Astrocyte of the cerebellum (primary cell): ENCODE results near the gene C2CD4A.

Experiments
- DNase-seq: peaks from one replicate; pipeline ENCODE4 v3.0.0-alpha.2; 2011; ENCODE audit warnings: low read depth
- H3K4me3 ChIP-seq: 2 replicates; pipeline ENCODE4 v1.5.1; 2011; ENCODE audit warnings: mild to moderate bottlenecking, low read depth, low read length, moderate library complexity
- CTCF ChIP-seq: IDR thresholded peaks from 2 replicates; pipeline ENCODE4 v1.5.1; 2012; ENCODE audit warnings: low read length, low read depth, moderate library complexity, mild to moderate bottlenecking; ENCODE audit errors: missing control alignments
- in situ Hi-C: cut with HindIII; loops from 2 replicates; pipeline ENCODE4 v1.10.0; 2017; ENCODE audit warnings: low sequenced_read_pairs

The C2CD4A gene

DNA sequence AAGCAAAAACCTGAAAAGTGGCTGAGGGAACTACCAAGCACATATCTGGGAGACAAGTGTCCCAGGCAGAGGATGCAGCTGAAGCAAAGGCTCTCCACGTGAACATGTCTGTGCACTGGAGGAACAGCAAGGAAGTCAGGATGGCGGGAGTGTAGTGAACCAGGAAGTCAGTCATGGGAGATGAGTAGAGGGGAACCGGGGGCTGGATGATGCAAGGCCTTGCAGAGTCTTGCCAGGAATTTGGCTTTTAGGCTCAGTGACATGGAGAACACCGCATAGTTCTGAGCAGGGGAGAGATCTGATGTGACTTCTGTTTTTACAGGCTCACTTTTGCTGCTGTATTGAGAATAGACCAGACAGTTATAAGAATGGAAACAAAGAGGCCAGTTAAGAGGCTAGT lies 19.0 kb downstream of the C2CD4A start:
- no peak for TF ChIP-seq CTCF
- in situ Hi-C loops, result no loop called here
- no peak overlapping the region for H3K4me3 ChIP-seq
- DNase-seq, result no peak

DNA sequence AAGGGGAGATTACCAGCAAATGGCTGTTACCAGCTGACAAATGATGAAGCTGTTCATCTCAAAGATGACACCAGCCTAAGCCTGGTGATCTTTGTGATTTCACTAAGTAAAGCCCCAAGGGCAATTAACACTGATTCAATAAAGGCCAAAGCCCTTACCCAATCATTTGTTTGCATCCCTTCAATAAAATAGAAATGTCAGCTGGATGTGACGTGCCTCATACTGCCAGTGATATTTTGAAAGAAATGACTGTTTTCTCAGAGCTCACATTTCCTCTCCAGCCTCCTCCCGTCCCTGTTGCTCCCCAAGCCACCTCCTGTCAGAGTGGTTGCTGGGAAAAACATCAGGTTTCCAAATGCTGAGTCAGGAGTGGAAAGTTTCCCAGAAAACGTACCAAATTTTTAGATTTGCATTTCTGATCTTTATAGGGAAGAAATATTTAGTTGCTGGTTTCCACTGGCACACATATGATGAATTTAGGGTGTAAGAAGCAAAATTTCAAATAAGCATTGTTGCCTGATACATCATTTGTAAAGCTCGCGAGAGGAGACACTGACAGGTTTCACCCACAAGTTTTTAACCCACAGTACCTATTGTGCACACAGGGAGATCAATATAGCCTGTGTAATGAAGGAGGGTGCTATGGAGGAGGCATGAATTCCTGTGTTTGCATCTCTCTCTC lies 21.0 kb downstream of the C2CD4A start:
- in situ Hi-C loops, result no loop called here
- DNase-seq, result no peak
- no peak for TF ChIP-seq CTCF

GRCh38 chr15:62088353-62088693 lies 21.5 kb downstream of the C2CD4A start:
- TF ChIP-seq CTCF, result no peak
- DNase-seq, result no peak
- in situ Hi-C loops, result no loop called here
- H3K4me3 ChIP-seq, result no peak overlapping the region

More for the DNA sequence above, 21.0 kb downstream of the C2CD4A start:
- H3K4me3 ChIP-seq, result no peak overlapping the region

DNA sequence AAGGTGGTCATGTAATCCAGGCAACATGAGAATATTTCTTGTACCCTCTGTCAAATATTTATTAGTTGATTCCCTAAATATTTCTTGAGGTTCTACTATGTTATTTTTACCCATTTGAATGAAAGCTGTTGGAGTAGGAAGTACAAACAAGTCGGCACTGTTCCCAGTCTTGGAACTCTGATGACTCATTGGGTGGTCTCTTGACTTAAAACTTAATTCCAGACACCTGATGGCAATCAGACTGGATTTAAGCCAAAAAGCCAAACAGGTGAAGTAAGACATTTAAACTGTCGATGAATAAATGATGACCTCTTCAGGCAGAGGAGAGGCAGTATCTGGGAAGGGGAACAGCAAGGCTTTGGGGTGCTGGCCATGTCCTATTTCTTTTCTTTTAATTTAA lies 22.8 kb downstream of the C2CD4A start:
- no peak for TF ChIP-seq CTCF
- no peak for DNase-seq
- in situ Hi-C loops, result no loop called here
- H3K4me3 ChIP-seq, result no peak overlapping the region

- DNase-seq, result no peak
- no peak for TF ChIP-seq CTCF
- no peak overlapping the region for H3K4me3 ChIP-seq
- in situ Hi-C loops, result no loop called here
Observed at GRCh38 chr15:62090988-62091387, 24.2 kb downstream of the C2CD4A start.

DNA sequence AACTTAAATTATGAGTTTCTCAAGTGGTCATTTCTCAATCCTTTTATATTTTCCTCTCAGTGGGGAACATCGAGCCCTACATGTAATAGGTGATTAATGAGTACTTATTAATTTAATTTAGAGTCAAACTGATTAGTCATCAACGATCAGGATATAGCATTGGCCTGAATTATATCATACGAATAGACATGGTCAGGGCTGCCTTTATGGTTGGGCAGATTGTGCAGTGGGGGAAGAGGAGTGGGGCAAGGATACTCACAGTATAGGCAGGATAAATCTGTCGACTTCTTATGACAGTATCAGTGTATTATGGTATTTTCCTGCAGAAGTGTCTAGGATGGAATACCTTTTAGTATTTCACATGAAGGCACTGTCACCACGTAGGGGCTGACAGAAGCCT lies 27.0 kb downstream of the C2CD4A start:
- in situ Hi-C loops, result no loop called here
- no peak overlapping the region for H3K4me3 ChIP-seq
- TF ChIP-seq CTCF, result no peak
- no peak for DNase-seq
